Measurements from ENCODE around the gene GHRH.

- TF ChIP-seq ELF4 (IDR thresholded peaks at IDR 0.05) (no peak), HDGF (IDR thresholded peaks at IDR 0.05; ENCODE audit: borderline replicate concordance) (no peak)
Observed at GRCh38 chr20:37235065-37235464, 26.5 kb downstream of the GHRH start.

Data from HEK293T (cell line).